ENCODE data around the gene SORCS2. TPM values are rescaled to one million over a fixed set of nuclear protein-coding genes. Genes with fewer than 3 reads are reported as not detected.

The SORCS2 gene
- total RNA-seq, 1 experiment from 2014 or later: 0.15 TPM

DNA sequence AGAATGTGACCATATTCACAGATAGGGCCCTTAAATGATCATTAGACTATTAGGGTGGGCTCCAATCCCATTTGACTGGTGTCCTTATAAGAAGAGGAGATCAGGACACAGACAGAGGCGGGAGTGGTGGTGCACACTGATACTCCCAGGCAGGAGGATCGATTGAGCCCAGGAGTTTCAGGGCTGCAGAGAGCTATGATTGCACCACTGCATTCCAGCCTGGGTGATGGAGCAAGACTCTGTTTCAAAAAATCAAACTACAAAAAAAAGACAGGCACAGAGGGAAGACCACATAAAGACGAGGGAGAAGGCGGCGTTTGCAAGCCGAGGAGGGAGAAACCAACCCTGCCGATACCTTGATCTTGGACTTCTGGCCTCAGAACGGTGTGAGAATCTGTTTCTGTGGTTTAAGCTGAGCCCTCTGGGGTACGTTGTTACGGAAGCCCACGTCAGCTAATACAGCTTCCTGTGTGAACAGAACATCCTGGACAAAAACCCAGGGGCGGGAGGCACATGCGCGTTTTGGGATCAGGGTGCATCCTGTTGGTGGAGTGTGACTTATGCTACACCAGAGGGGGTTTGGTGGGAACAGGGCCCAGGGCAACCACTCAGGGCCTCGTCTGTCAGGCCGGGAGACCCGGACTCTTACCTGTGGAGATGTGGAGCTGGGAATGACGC is 454.2 kb downstream of the SORCS2 start:
- intact Hi-C loops (cut with micrococcal nuclease; ENCODE audit: unreplicated experiment): no loop called here
- Histone ChIP-seq H3K4me1 (ENCODE audit: control insufficient read depth, insufficient read depth, low read length) (no peaks in the 10 kb centered on the region), H3K27me3 (ENCODE audit: control insufficient read depth, insufficient read depth, low read length) (no peaks in the 10 kb centered on the region), H3K36me3 (ENCODE audit: control insufficient read depth, insufficient read depth, low read length) (no peaks in the 10 kb centered on the region), H3K27ac (ENCODE audit: low read length) (no peak overlapping the region), H3K4me3 (ENCODE audit: low read depth in 2 of 2, low read length in 2 of 2) (no peak overlapping the region), H3K9me3 (ENCODE audit: control insufficient read depth, insufficient read depth, low read depth, low read length) (no peaks in the 10 kb centered on the region)
- in situ Hi-C loops (cut with HindIII; ENCODE audit: low pct_unique_long_range_greater_than_20kb, low sequenced_read_pairs): no loop called here
- CTCF ChIA-PET: no interaction called here
- no TSS peak for BruUV-seq (replicated peaks)
- DNase-seq (ENCODE audit: low read depth, low spot score) (no peak), ATAC-seq (no peak)
- TF ChIP-seq POLR2AphosphoS5 (IDR thresholded peaks at IDR 0.05; ENCODE audit: low read depth, low read length) (no peak), TCF7L2 (IDR thresholded peaks at IDR 0.05; ENCODE audit: low read depth, low read length) (no peak), SIN3A (IDR thresholded peaks at IDR 0.05; ENCODE audit: borderline replicate concordance, insufficient read depth, low read depth, low read length) (no peak)
- TF ChIP-seq, protein P1, sequence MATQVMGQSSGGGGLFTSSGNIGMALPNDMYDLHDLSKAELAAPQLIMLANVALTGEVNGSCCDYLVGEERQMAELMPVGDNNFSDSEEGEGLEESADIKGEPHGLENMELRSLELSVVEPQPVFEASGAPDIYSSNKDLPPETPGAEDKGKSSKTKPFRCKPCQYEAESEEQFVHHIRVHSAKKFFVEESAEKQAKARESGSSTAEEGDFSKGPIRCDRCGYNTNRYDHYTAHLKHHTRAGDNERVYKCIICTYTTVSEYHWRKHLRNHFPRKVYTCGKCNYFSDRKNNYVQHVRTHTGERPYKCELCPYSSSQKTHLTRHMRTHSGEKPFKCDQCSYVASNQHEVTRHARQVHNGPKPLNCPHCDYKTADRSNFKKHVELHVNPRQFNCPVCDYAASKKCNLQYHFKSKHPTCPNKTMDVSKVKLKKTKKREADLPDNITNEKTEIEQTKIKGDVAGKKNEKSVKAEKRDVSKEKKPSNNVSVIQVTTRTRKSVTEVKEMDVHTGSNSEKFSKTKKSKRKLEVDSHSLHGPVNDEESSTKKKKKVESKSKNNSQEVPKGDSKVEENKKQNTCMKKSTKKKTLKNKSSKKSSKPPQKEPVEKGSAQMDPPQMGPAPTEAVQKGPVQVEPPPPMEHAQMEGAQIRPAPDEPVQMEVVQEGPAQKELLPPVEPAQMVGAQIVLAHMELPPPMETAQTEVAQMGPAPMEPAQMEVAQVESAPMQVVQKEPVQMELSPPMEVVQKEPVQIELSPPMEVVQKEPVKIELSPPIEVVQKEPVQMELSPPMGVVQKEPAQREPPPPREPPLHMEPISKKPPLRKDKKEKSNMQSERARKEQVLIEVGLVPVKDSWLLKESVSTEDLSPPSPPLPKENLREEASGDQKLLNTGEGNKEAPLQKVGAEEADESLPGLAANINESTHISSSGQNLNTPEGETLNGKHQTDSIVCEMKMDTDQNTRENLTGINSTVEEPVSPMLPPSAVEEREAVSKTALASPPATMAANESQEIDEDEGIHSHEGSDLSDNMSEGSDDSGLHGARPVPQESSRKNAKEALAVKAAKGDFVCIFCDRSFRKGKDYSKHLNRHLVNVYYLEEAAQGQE (IDR thresholded peaks at IDR 0.05; ENCODE audit: insufficient read depth in 1 of 2, low read depth in 2 of 2, low read length in 1 of 2): no peak
- TF ChIP-seq, protein P2, sequence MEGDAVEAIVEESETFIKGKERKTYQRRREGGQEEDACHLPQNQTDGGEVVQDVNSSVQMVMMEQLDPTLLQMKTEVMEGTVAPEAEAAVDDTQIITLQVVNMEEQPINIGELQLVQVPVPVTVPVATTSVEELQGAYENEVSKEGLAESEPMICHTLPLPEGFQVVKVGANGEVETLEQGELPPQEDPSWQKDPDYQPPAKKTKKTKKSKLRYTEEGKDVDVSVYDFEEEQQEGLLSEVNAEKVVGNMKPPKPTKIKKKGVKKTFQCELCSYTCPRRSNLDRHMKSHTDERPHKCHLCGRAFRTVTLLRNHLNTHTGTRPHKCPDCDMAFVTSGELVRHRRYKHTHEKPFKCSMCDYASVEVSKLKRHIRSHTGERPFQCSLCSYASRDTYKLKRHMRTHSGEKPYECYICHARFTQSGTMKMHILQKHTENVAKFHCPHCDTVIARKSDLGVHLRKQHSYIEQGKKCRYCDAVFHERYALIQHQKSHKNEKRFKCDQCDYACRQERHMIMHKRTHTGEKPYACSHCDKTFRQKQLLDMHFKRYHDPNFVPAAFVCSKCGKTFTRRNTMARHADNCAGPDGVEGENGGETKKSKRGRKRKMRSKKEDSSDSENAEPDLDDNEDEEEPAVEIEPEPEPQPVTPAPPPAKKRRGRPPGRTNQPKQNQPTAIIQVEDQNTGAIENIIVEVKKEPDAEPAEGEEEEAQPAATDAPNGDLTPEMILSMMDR (IDR thresholded peaks at IDR 0.05): no peak
- POLR2A ChIA-PET: interaction anchor here (0.8 kb wide), 1 partner anchor 12 kb away, joined by 13 read pairs; no protein-coding TSS in a partner anchor

DNA sequence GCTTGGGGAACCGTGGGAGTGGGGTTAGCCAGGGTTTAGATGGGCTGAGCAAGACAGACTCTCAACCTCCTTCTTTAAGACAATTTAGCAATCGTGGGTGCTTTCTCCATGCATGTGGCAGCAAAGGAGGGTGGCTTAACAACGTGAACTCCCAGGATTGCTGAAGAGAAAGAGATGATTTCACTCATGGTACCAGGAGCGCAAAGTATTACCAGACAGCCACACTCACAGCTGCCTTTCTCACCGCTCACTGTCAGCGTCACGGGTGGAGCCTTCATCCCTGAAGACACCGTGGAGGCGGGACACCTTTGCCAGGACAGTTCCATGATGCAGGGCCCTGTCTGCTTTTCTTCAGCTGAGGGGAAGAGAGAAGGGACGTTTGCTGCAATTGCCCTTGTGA is 454.8 kb downstream of the SORCS2 start:
- ChIA-PET CTCF (no interaction called here), POLR2A (interaction anchor here (0.8 kb wide), 1 partner anchor 13 kb away, joined by 13 read pairs; no protein-coding TSS in a partner anchor)
- in situ Hi-C loops (cut with HindIII; ENCODE audit: low pct_unique_long_range_greater_than_20kb, low sequenced_read_pairs) (no loop called here), intact Hi-C loops (cut with micrococcal nuclease; ENCODE audit: unreplicated experiment) (no loop called here)
- ATAC-seq (no peak), DNase-seq (ENCODE audit: low read depth, low spot score) (no peak)
- no peaks in the 10 kb centered on the region for H3K4me1 ChIP-seq (ENCODE audit: control insufficient read depth, insufficient read depth, low read length)
- H3K27ac ChIP-seq (ENCODE audit: low read length): no peak overlapping the region
- H3K4me3 ChIP-seq (ENCODE audit: low read depth in 2 of 2, low read length in 2 of 2): no peak overlapping the region
- no peaks in the 10 kb centered on the region for H3K27me3 ChIP-seq (ENCODE audit: control insufficient read depth, insufficient read depth, low read length)
- no peaks in the 10 kb centered on the region for H3K36me3 ChIP-seq (ENCODE audit: control insufficient read depth, insufficient read depth, low read length)
- no peaks in the 10 kb centered on the region for H3K9me3 ChIP-seq (ENCODE audit: control insufficient read depth, insufficient read depth, low read depth, low read length)
- no TSS peak for BruUV-seq (replicated peaks)
- no peak for TF ChIP-seq SIN3A (IDR thresholded peaks at IDR 0.05; ENCODE audit: borderline replicate concordance, insufficient read depth, low read depth, low read length)
- TF ChIP-seq, protein P1 (IDR thresholded peaks at IDR 0.05; ENCODE audit: insufficient read depth in 1 of 2, low read depth in 2 of 2, low read length in 1 of 2): no peak
- TF ChIP-seq, protein P2 (IDR thresholded peaks at IDR 0.05): no peak
- TF ChIP-seq TCF7L2 (IDR thresholded peaks at IDR 0.05; ENCODE audit: low read depth, low read length): no peak
- no peak for TF ChIP-seq POLR2AphosphoS5 (IDR thresholded peaks at IDR 0.05; ENCODE audit: low read depth, low read length)

Measured in Panc1 (cell line).